Measurements from ENCODE around the gene FANCE. TPM values are rescaled to one million over a fixed set of nuclear protein-coding genes. Genes with fewer than 3 reads are reported as not detected.
A peak's percentile ranks its signal among the peaks of the same experiment; 100 is the strongest.
"Not testable (repeated sequence)": the region's sequence is repeated elsewhere in the genome, so short reads cannot be mapped to it uniquely, and the experiment has no call there.

The FANCE gene
- total RNA-seq, 8 experiments from 2014 or later, result 5.3 to 19.7 (median 9.9) TPM

DNA sequence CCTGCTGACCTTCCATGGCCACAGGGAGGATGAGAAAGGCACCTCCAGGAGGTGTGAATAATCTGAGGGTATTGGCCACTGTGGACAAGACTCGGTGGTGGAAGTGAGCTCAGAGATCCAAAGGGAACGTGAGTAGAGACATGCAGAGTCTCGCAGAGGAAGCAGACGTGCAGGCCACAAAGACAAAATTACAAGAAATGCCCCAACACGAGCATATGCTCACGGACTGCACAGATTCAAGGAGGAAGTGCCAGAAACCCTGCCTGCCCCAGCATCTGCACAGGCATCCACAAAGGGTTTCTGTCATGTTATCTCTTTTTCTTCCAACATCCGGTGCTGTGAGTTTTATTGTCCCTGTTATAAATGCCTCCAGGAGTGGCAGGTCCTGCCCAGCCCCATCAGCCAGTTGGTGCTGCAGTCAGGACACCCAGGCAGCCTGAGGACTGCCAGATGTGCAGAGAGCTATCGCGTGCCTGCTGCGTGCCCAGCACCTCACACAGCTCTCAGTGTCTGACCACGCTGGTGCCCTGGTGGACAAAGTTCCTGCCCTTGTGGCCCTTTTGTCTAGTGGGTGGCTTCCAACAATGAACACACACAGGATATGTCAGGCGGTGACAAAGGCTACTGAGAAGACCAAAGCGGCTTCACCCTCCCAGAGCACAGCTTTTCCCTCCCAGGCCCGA is 34.0 kb upstream of the FANCE start:
- in situ Hi-C loops (cut with MboI; ENCODE audit: low pct_unique_long_range_greater_than_20kb in 2 of 9, low sequenced_read_pairs in 9 of 9, unreplicated experiment in 9 of 9), result no loop called here
- H3K4me3 ChIP-seq, result no peak overlapping the region
- H3K27ac ChIP-seq, result no peak overlapping the region
- no peak for ATAC-seq (replicated peaks in 6 of 8)
- WGBS, 10 experiments, result 80 to 100% (median 93%) methylated on average over 1 to 11 of the region's 14 CpGs; no CpG with 5 or more reads in 4 of the 10 experiments
- peaks cover 3 to 5% of the 10 kb centered on the region in 2 donors for H3K4me1 ChIP-seq (replicated peaks in 1 of 2)

DNA sequence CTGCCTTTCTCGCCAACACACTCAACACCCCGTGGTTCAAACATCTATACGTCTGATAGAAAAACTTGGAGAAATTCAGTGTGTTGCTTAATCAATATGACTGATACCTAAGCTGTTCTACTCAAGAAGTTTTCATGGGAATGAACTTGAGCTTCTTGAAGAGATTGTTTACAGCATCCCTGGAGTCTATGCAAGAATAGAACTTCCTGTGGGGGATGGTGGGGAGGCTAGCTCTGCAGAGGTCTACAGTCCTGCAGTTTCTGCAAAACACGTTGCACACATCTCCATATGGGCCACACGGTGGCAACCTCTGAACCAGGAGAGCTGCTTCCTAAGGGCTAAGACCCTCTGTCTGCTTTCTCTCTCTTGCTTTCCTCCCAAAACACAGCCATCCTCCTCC is 32.7 kb upstream of the FANCE start:
- 33 to 100% (median 95%) methylated on average over 1 to 3 of the region's 5 CpGs; no CpG with 5 or more reads in 6 of the 10 experiments for WGBS, 10 experiments
- peaks cover 3 to 5% of the 10 kb centered on the region in 2 donors for H3K4me1 ChIP-seq (replicated peaks in 1 of 2)
- no peak overlapping the region for H3K4me3 ChIP-seq
- peak in 1 of 8 experiments; percentile 57 for ATAC-seq (replicated peaks in 6 of 8)
- in situ Hi-C loops (cut with MboI; ENCODE audit: low pct_unique_long_range_greater_than_20kb in 2 of 9, low sequenced_read_pairs in 9 of 9, unreplicated experiment in 9 of 9), result no loop called here
- H3K27ac ChIP-seq, result no peak overlapping the region

DNA sequence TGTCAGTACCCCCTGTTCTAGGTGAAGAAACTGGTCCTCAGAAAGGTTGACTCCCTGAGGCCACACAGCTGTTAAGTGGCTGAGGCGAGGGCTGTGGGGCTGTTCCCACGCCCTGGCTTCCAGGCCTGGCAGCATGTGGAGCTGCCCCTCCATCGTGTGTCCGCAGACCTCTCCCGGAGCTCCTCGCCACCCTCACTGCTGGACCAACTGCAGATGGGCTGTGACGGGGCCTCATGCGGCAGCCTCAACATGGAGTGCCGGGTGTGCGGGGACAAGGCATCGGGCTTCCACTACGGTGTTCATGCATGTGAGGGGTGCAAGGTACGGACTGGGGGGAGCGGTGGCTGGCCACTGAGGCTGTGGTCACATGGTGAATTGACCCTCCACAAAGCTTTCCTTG is 32.2 kb upstream of the FANCE start:
- no peak for ATAC-seq (replicated peaks in 6 of 8)
- no peak overlapping the region for H3K4me3 ChIP-seq
- 98 to 100% methylated on average over 1 to 7 of the region's 14 CpGs; no CpG with 5 or more reads in 8 of the 10 experiments for WGBS, 10 experiments
- no peak overlapping the region for H3K27ac ChIP-seq
- in situ Hi-C loops (cut with MboI; ENCODE audit: low pct_unique_long_range_greater_than_20kb in 2 of 9, low sequenced_read_pairs in 9 of 9, unreplicated experiment in 9 of 9), result no loop called here
- H3K4me1 ChIP-seq (replicated peaks in 1 of 2), result peaks cover 1 to 3% of the 10 kb centered on the region in 2 donors

DNA sequence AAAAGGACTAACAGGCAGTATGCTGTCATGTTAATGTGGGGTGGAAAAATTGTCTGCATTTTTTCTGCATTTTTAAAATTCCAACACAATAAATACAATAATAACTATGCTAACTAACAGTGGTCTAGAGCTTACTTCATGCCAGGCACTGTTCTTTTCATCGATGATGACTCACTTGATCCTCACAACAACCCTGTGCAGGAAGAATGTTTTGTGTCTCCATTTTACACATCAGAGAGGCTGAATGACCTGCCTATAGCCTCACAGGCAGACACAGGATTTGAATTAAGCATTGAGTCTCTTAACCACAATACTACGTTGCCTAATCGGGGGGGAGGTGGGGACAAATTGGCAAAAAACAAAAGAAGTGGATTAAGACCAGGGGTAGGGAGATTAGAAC is 26.9 kb upstream of the FANCE start:
- 0 to 80% (median 43%) methylated on average over 1 to 2 of the region's 3 CpGs; no CpG with 5 or more reads in 2 of the 10 experiments for WGBS, 10 experiments
- no peak overlapping the region for H3K27ac ChIP-seq
- H3K4me1 ChIP-seq (replicated peaks in 1 of 2), result no peaks in the 10 kb centered on the region
- in situ Hi-C loops (cut with MboI; ENCODE audit: low pct_unique_long_range_greater_than_20kb in 2 of 9, low sequenced_read_pairs in 9 of 9, unreplicated experiment in 9 of 9), result loop anchor here in 1 of 9 experiments (25.0 kb wide), 1 partner anchor 88 kb away; the partner anchor contains the start of gene PPARD
- ATAC-seq (replicated peaks in 6 of 8), result peak; percentile 53 to 93 (median 72)
- H3K4me3 ChIP-seq, result no peak overlapping the region

DNA sequence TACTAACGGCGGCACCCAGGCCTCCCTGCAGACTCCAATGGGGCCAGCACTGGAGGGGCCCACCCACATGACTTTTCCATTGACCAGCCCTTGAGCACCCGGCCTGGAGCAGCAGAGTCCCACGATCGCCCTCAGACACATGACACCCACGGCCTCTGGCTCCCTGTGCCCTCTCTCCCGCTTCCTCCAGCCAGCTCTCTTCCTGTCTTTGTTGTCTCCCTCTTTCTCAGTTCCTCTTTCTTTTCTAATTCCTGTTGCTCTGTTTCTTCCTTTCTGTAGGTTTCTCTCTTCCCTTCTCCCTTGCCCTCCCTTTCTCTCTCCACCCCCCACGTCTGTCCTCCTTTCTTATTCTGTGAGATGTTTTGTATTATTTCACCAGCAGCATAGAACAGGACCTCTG is 26.1 kb upstream of the FANCE start:
- H3K4me3 ChIP-seq, result no peak overlapping the region
- ATAC-seq (replicated peaks in 6 of 8), result no peak
- in situ Hi-C loops (cut with MboI; ENCODE audit: low pct_unique_long_range_greater_than_20kb in 2 of 9, low sequenced_read_pairs in 9 of 9, unreplicated experiment in 9 of 9), result loop anchor here in 1 of 9 experiments (25.0 kb wide), 1 partner anchor 89 kb away; the partner anchor contains the start of gene PPARD
- no peaks in the 10 kb centered on the region for H3K4me1 ChIP-seq (replicated peaks in 1 of 2)
- no peak overlapping the region for H3K27ac ChIP-seq
- 80 to 100% (median 91%) methylated on average over 1 to 7 of the region's 8 CpGs; no CpG with 5 or more reads in 3 of the 10 experiments for WGBS, 10 experiments

DNA sequence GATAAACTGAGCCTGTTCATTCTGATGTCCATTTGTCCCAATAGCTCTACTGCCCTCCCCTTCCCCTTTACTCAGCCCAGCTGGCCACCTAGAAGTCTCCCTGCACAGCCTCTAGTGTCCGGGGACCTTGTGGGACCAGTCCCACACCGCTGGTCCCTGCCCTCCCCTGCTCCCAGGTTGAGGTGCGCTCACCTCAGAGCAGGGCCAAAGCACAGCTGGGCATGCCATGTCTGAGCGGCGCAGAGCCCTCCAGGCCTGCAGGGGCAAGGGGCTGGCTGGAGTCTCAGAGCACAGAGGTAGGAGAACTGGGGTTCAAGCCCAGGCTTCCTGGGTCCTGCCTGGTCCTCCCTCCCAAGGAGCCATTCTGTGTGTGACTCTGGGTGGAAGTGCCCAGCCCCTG is 24.7 kb upstream of the FANCE start:
- peak in 3 of 8 experiments; percentile 12 to 29 (median 18) for ATAC-seq (replicated peaks in 6 of 8)
- in situ Hi-C loops (cut with MboI; ENCODE audit: low pct_unique_long_range_greater_than_20kb in 2 of 9, low sequenced_read_pairs in 9 of 9, unreplicated experiment in 9 of 9), result loop anchor here in 1 of 9 experiments (25.0 kb wide), 1 partner anchor 90 kb away; the partner anchor contains the start of gene PPARD
- no peak overlapping the region for H3K27ac ChIP-seq

DNA sequence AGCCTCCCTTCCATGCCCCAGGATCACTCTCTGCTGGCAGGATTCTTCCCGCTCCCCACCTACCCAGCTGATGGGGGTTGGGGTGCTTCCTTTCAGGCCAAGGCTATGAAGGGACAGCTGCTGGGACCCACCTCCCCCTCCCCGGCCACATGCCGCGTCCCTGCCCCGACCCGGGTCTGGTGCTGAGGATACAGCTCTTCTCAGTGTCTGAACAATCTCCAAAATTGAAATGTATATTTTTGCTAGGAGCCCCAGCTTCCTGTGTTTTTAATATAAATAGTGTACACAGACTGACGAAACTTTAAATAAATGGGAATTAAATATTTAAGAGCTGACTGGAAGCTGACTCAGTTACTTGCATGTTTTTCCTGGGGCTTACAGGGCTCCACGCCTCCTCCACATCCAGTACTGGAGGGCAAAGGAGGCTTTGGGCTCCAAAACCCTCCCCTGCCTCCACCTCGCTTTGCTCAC is 24.3 kb upstream of the FANCE start:
- ATAC-seq (replicated peaks in 6 of 8), result peak in 4 of 8 experiments; percentile 18 to 63 (median 32)
- H3K4me3 ChIP-seq, result no peak overlapping the region
- in situ Hi-C loops (cut with MboI; ENCODE audit: low pct_unique_long_range_greater_than_20kb in 2 of 9, low sequenced_read_pairs in 9 of 9, unreplicated experiment in 9 of 9), result loop anchor here in 1 of 9 experiments (25.0 kb wide), 1 partner anchor 91 kb away; the partner anchor contains the start of gene PPARD
- no peak overlapping the region for H3K27ac ChIP-seq
- H3K4me1 ChIP-seq (replicated peaks in 1 of 2), result no peaks in the 10 kb centered on the region
- WGBS, 10 experiments, result 32 to 100% (median 93%) methylated on average over 1 to 5 of the region's 9 CpGs; no CpG with 5 or more reads in 6 of the 10 experiments

More for the DNA sequence above, 24.7 kb upstream of the FANCE start:
- Histone ChIP-seq H3K4me1 (replicated peaks in 1 of 2) (no peaks in the 10 kb centered on the region), H3K4me3 (no peak overlapping the region)
- 82 to 90% methylated on average over 2 of the region's 5 CpGs; no CpG with 5 or more reads in 8 of the 10 experiments for WGBS, 10 experiments

DNA sequence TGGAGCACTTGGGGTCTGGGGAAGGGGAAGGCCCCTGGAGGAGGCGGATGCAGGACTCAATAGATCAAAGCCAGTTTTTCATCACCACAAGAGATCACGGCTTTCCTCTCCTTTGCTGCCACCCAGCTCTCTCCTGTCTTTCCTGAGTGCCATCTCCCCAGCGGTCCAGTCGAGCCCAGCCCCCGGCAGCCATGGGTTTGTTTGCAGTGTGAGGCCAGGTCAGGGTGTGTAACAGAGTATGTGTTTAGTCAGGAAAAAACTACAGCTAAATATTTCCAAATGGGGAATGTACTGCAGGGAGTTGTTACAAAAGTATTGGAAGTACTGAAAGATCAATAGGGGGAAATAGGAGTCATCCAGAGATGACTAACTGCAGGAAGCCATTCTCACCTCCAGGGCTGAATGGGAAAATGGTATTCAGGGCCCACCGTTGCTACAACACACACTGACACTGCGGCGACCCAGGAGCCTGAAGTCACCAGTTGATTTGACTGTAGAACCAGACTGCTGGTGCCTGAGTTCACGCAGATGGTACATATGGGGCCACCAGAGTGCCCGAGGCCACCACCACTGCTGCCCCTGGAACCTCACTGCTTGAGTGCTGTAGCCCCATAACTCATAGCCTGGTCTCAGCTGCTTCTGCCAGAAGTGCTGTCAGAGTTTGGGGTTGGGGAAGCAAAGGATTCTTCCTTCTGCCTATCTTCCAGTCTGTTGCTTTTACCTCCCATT is 23.6 kb upstream of the FANCE start:
- Histone ChIP-seq H3K27ac (no peak overlapping the region), H3K4me1 (replicated peaks in 1 of 2) (no peaks in the 10 kb centered on the region), H3K4me3 (no peak overlapping the region)
- ATAC-seq (replicated peaks in 6 of 8), result peak in 2 of 8 experiments; percentile 11 to 71
- 58 to 100% (median 80%) methylated on average over 1 to 5 of the region's 10 CpGs; no CpG with 5 or more reads in 3 of the 10 experiments for WGBS, 10 experiments
- in situ Hi-C loops (cut with MboI; ENCODE audit: low pct_unique_long_range_greater_than_20kb in 2 of 9, low sequenced_read_pairs in 9 of 9, unreplicated experiment in 9 of 9), result loop anchor here in 1 of 9 experiments (25.0 kb wide), 1 partner anchor 91 kb away; the partner anchor contains the start of gene PPARD

DNA sequence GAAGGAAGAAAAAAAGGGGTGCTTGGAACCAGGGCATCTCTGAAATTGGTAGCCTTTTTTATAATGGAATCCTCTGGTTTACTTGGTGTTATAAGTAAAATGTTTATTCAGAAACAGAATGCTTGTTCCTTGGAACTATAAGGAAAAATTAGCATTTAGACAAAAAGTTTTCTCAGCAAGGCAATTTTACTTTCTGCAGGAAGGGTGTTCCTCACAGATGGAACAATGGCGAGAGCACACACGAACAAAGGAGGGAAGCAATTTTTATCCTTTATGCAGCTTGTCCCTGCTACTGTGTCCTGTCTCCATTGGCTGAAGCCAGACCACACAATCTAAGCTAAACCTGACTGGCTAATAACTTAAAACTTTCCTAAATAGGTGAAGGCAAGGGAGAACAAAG is 22.7 kb upstream of the FANCE start:
- in situ Hi-C loops (cut with MboI; ENCODE audit: low pct_unique_long_range_greater_than_20kb in 2 of 9, low sequenced_read_pairs in 9 of 9, unreplicated experiment in 9 of 9), result loop anchor here in 1 of 9 experiments (25.0 kb wide), 1 partner anchor 92 kb away; the partner anchor contains the start of gene PPARD
- no peak overlapping the region for H3K4me3 ChIP-seq
- no peak for ATAC-seq (replicated peaks in 6 of 8)
- no peaks in the 10 kb centered on the region for H3K4me1 ChIP-seq (replicated peaks in 1 of 2)
- H3K27ac ChIP-seq, result no peak overlapping the region
- 68 to 100% (median 92%) methylated on average over 1 to 2 of the region's 2 CpGs for WGBS, 10 experiments

DNA sequence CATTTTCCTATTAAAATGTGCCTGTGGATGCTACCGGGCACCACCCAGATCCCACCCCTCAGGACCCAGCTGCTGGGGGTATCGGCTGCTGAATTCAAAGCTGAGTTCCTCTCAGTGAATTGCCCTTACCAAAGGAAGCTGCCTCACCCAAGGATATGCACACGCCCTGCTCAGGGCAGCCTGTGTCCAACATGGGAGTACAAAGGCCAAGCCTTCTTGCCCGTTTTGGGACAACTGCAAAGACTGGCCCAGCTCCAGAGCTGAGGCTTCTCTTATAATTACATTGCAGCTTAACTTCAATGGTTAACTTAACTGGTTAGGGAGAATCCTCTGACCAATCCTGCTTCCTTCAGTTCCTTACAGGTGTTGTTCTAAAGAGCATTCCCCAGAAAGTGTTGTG is 19.8 kb upstream of the FANCE start:
- WGBS, 10 experiments, result 0 to 100% (median 74%) methylated on average over 1 to 4 of the region's 4 CpGs; no CpG with 5 or more reads in 2 of the 10 experiments
- H3K27ac ChIP-seq, result no peak overlapping the region
- no peak overlapping the region for H3K4me3 ChIP-seq
- ATAC-seq (replicated peaks in 6 of 8), result peak in 3 of 8 experiments; percentile 22 to 39 (median 23)
- no peaks in the 10 kb centered on the region for H3K4me1 ChIP-seq (replicated peaks in 1 of 2)
- in situ Hi-C loops (cut with MboI; ENCODE audit: low pct_unique_long_range_greater_than_20kb in 2 of 9, low sequenced_read_pairs in 9 of 9, unreplicated experiment in 9 of 9), result loop anchor here in 1 of 9 experiments (25.0 kb wide), 1 partner anchor 95 kb away; the partner anchor contains the start of gene PPARD

DNA sequence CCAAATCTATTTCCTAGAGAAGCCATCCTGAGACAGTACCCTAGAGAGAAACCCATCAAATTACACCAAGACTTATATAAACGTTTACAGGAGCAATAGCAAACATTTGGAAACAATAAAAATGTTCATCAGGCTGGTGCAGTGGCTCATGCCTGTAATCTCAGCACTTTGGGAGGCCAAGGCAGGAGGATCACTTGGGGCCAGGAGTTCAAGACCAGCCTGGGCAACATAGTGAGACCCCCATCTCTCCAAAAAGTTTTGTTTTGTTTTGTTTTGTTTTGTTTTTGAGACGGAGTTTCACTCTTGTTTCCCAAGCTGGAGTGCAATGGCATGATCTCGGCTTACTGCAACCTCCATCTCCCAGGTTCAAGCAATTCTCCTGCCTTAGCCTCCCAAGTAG is 19.4 kb upstream of the FANCE start:
- ATAC-seq (replicated peaks in 6 of 8); H3K4me1 ChIP-seq (replicated peaks in 1 of 2); H3K4me3 ChIP-seq; H3K27ac ChIP-seq: not testable (repeated sequence)
- 0 to 79% (median 50%) methylated on average over 1 to 3 of the region's 3 CpGs; no CpG with 5 or more reads in 3 of the 10 experiments for WGBS, 10 experiments
- in situ Hi-C loops (cut with MboI; ENCODE audit: low pct_unique_long_range_greater_than_20kb in 2 of 9, low sequenced_read_pairs in 9 of 9, unreplicated experiment in 9 of 9), result loop anchor here in 1 of 9 experiments (25.0 kb wide), 1 partner anchor 95 kb away; the partner anchor contains the start of gene PPARD

DNA sequence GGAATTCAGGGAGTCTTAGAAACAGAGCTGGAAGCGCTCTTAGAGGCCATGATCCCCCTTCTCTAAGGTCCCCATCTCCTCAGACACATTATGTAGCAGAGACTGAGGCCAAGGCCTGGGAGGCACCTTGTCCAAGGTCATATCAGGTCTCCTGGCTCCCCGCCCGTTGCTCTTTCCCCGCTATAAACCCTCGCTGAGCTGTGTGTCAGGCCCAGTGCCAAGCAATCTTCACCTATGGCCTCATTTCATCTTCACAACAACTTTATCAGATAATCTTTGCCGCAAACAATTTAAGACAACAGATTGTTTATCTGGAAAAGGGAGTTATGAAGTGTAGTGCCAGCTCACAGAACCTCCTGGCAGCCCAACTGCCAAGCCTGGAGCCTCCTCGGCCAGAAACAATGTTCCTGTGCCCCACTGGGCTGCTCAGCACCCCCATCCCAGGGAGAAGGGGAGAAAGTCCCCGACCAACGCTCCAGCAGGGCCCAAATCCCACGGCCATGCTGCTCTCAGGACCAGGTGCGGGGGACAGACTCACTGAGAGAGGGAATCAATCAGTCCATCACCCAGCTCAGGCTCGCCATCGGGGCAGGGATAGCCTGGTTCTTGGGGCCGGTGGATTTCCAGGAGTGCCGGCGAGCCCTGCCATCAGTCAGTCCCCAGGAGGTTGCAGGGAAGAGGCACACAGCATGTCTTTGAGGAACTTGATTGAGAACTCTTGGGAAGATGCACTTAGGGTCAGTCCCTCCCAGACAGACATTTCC is 16.9 kb upstream of the FANCE start:
- WGBS, 10 experiments, result 85 to 100% (median 90%) methylated on average over 1 to 8 of the region's 16 CpGs; no CpG with 5 or more reads in 3 of the 10 experiments
- no peaks in the 10 kb centered on the region for H3K4me1 ChIP-seq (replicated peaks in 1 of 2)
- in situ Hi-C loops (cut with MboI; ENCODE audit: low pct_unique_long_range_greater_than_20kb in 2 of 9, low sequenced_read_pairs in 9 of 9, unreplicated experiment in 9 of 9), result loop anchor here in 1 of 9 experiments (25.0 kb wide), 1 partner anchor 98 kb away; the partner anchor contains the start of gene PPARD
- no peak overlapping the region for H3K4me3 ChIP-seq
- H3K27ac ChIP-seq, result no peak overlapping the region
- ATAC-seq (replicated peaks in 6 of 8), result no peak

Measured in motor neuron (in vitro differentiated cells).